Prostate gland (tissue), 2 donors: ENCODE measurements around the gene MAP4K2. TPM values are rescaled to one million over a fixed set of nuclear protein-coding genes. Genes with fewer than 3 reads are reported as not detected.

Source experiments
- DNase-seq: peaks from one replicate; pipeline ENCODE4 v3.0.0-alpha.2; 2019; ENCODE audit warnings: low spot score
- H3K27ac ChIP-seq, 2 donors: fragments of 200-600 bp; sonication (generic); 2 replicates each; pipeline ENCODE4 v1.5.1; 2017 to 2019
- H3K27me3 ChIP-seq: fragments of 200-600 bp; sonication (generic); replicated peaks from 2 replicates; pipeline ENCODE4 v1.5.1; 2019; ENCODE audit not compliant: insufficient read depth
- H3K36me3 ChIP-seq, 2 donors: fragments of 200-600 bp; sonication (generic); 1 replicate in 1 of 2; 2 replicates in 1 of 2; pipeline versions ENCODE4 v1.5.1 to v1.8.1; 2017 to 2019
- H3K4me1 ChIP-seq: fragments of 200-600 bp; sonication (generic); replicated peaks from 2 replicates; pipeline ENCODE4 v1.5.1; 2019
- H3K4me3 ChIP-seq, 2 donors: fragments of 200-600 bp; sonication (generic); 2 replicates each; pipeline ENCODE4 v1.5.1; 2017 to 2019
- H3K9me3 ChIP-seq: fragments of 200-600 bp; sonication (generic); 2 replicates; pipeline ENCODE4 v1.5.1; 2017
- POLR2A ChIP-seq: fragments of 450-650 bp; IDR thresholded peaks from one replicate; pipeline ENCODE4 v1.6.1; 2016; ENCODE audit warnings: antibody characterized with exemption, mild to moderate bottlenecking
- POLR2AphosphoS5 ChIP-seq: sonication (generic); formaldehyde crosslinking; IDR thresholded peaks from one replicate; pipeline ENCODE4 v1.6.1; 2017; ENCODE audit warnings: antibody characterized with exemption
- WGBS: methylation state at CpG from one replicate; pipeline ENCODE4 v1.1.5; 2018; 5-methylcytosine and 5-hydroxymethylcytosine counted together
- intact Hi-C: fragments of 100-400 bp; cut with DNase I; formaldehyde crosslinking; loops from one replicate; pipeline ENCODE4 v1.14.2; 2022
- total RNA-seq, 2 donors: library from RNA; depleted of rRNA; stranded (reverse); fragments of >200 nt; gene quantifications; one replicate each; pipeline ENCODE4 v1.1.0, GENCODE V29; 2016
- TF ChIP-seq, protein P1 (sequence below), 4 experiments: fragments of 200-600 bp in 2 of 4; fragments of 450-650 bp in 2 of 4; sonication (generic) in 2 of 4; IDR thresholded peaks; 1 replicate in 3 of 4; 2 replicates in 1 of 4; pipeline ENCODE4 v1.5.1; 2016 to 2019; ENCODE audit warnings: antibody characterized with exemption in 4 of 4, mild to moderate bottlenecking in 2 of 4, moderate library complexity in 2 of 4

The MAP4K2 gene
- total RNA-seq, 2 donors from 2014 or later, result 10.7 to 35.8 TPM

- 82% methylated on average over 19 of the region's 19 CpGs for WGBS
- peaks cover 3 to 9% of the 10 kb centered on the region in 2 donors for H3K36me3 ChIP-seq
These were observed 6.8 kb downstream of the MAP4K2 start for GRCh38 chr11:64796047-64796756.

GRCh38 chr11:64794526-64794925 lies 8.5 kb downstream of the MAP4K2 start:
- intact Hi-C loops, result no loop called here
- no peaks in the 10 kb centered on the region for H3K4me1 ChIP-seq
- no peaks in the 10 kb centered on the region for H3K27me3 ChIP-seq
- DNase-seq, result no peak
- TF ChIP-seq POLR2A (no peak), POLR2AphosphoS5 (no peak)
- TF ChIP-seq, protein P1, sequence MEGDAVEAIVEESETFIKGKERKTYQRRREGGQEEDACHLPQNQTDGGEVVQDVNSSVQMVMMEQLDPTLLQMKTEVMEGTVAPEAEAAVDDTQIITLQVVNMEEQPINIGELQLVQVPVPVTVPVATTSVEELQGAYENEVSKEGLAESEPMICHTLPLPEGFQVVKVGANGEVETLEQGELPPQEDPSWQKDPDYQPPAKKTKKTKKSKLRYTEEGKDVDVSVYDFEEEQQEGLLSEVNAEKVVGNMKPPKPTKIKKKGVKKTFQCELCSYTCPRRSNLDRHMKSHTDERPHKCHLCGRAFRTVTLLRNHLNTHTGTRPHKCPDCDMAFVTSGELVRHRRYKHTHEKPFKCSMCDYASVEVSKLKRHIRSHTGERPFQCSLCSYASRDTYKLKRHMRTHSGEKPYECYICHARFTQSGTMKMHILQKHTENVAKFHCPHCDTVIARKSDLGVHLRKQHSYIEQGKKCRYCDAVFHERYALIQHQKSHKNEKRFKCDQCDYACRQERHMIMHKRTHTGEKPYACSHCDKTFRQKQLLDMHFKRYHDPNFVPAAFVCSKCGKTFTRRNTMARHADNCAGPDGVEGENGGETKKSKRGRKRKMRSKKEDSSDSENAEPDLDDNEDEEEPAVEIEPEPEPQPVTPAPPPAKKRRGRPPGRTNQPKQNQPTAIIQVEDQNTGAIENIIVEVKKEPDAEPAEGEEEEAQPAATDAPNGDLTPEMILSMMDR (IDR thresholded peaks at IDR 0.05), result no peak
- H3K27ac ChIP-seq, result no peak overlapping the region
- no peaks in the 10 kb centered on the region for H3K9me3 ChIP-seq
- 97% methylated on average over 10 of the region's 10 CpGs for WGBS
- H3K4me3 ChIP-seq, result no peak overlapping the region
- H3K36me3 ChIP-seq, result peaks cover 3 to 9% of the 10 kb centered on the region in 2 donors

More at GRCh38 chr11:64796047-64796756, 6.8 kb downstream of the MAP4K2 start:
- TF ChIP-seq, protein P1 (IDR thresholded peaks at IDR 0.05), result no peak
- TF ChIP-seq POLR2AphosphoS5 (no peak), POLR2A (no peak)
- intact Hi-C loops, result no loop called here
- Histone ChIP-seq H3K9me3 (no peaks in the 10 kb centered on the region), H3K4me1 (no peaks in the 10 kb centered on the region), H3K27me3 (no peaks in the 10 kb centered on the region), H3K27ac (no peak overlapping the region), H3K4me3 (no peak overlapping the region)
- DNase-seq, result no peak

DNA sequence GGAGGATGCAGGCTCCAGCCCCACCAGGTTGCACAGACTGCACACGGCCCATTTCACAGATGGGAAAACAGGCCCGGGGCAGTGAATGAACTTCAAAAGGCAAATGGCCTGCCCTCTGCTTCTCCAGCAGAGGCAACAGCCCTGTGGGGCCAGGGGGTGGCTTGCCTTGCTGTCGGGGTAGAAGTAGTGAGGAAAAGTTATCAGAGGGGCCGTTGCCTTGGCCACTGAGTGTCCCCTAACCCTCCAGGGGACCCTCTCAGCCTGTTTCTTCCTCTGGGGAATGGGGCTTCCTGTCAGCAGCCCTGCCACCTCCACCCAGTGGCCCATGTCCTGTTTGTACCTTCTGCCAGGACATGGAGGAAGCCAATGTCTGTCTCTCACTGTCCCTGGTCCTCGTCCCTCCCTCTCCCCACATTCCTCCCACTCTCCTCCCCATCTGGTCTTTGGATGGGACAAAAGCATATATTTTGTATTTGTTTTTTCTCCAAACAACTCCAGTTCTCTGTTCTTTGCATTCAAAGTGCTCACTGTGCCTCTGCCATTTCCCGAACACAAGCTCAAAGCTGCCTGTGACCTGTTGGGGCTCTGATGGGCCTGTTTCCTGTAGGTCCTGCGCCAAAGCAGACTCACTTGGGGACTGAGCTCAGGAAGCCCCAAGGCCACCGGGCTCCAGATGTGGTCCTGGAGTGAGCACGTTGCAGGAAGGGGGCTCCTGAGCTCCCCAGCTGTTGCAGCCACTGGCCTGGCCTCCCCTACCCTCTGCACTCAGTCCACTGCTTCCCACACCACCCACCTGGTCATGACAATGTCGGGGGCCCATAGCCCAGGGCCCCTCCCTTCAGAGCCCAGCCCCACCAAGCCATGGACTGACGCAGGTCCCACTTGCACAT lies 9.5 kb downstream of the MAP4K2 start:
- no peak overlapping the region for H3K27ac ChIP-seq
- WGBS, result 76% methylated on average over 11 of the region's 11 CpGs

DNA sequence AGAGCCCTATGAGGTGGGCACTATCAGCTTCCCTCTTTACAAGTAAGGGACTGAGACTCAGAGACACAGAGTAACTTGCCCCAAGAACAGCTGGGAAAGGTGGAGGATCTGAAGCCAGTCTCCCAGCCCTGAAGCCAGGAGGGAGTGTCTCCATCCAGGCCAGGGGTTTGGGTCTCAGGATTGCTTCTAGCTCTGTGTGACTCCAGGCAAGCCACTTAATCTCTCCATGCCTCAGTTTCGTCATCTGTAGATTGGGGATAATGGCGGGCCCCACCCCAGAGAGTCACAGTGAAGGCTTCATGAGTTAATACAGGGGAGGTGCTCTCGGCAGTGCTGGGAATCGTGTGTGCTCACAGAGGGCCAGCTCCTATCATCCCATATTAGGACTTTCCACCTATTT lies 10.5 kb downstream of the MAP4K2 start:
- no peaks in the 10 kb centered on the region for H3K9me3 ChIP-seq
- no peaks in the 10 kb centered on the region for H3K4me1 ChIP-seq
- TF ChIP-seq POLR2AphosphoS5 (no peak), POLR2A (no peak)
- TF ChIP-seq, protein P1 (IDR thresholded peaks at IDR 0.05), result no peak
- H3K27me3 ChIP-seq, result no peaks in the 10 kb centered on the region
- H3K4me3 ChIP-seq, result no peak overlapping the region
- intact Hi-C loops, result no loop called here
- WGBS, result 84% methylated on average over 4 of the region's 4 CpGs
- no peak for DNase-seq
- peaks cover 3 to 9% of the 10 kb centered on the region in 2 donors for H3K36me3 ChIP-seq
- no peak overlapping the region for H3K27ac ChIP-seq

More for the DNA sequence above, 9.5 kb downstream of the MAP4K2 start:
- H3K4me3 ChIP-seq, result no peak overlapping the region
- no peak for DNase-seq
- no peaks in the 10 kb centered on the region for H3K4me1 ChIP-seq
- no peaks in the 10 kb centered on the region for H3K27me3 ChIP-seq
- TF ChIP-seq, protein P1 (IDR thresholded peaks at IDR 0.05), result no peak
- TF ChIP-seq POLR2AphosphoS5, result no peak
- TF ChIP-seq POLR2A, result no peak
- H3K9me3 ChIP-seq, result no peaks in the 10 kb centered on the region
- intact Hi-C loops, result no loop called here
- peaks cover 3 to 9% of the 10 kb centered on the region in 2 donors for H3K36me3 ChIP-seq
